CD4-positive, alpha-beta memory T cell (primary cell): ENCODE results near the gene GABPB2. TPM values are rescaled to one million over a fixed set of nuclear protein-coding genes. Genes with fewer than 3 reads are reported as not detected.

Source experiments
- polyA plus RNA-seq, 2 donors: library from polyadenylated mRNA; unstranded; fragments of 300-500 nt; fragmentation: Illumina TruSeq; gene quantifications; one replicate each; pipeline ENCODE4 v1.2.3, GENCODE V29; 2021
- total RNA-seq, 2 experiments: library from RNA; stranded (reverse); gene quantifications; one replicate each; pipeline ENCODE4 v1.2.3, GENCODE V29; 2021

Gene GABPB2
- total and polyA plus RNA-seq, 4 experiments from 2014 or later = 4.9 to 42.8 (median 25.5) TPM

Other genes with a start within 250 kb of the GABPB2 start
- 10 to 100 TPM; 36.6 to 37.7 TPM for gene ARNT, start 194.2 kb upstream of the GABPB2 start, total RNA-seq
- 10 to 100 TPM; 20.2 to 25.5 TPM for gene ARNT, start 194.2 kb upstream of the GABPB2 start, polyA plus RNA-seq
- gene CTXND2, start 183.6 kb upstream of the GABPB2 start, total RNA-seq = not detected
- not detected for gene CTXND2, start 183.6 kb upstream of the GABPB2 start, polyA plus RNA-seq
- 10 to 100 TPM; 71.4 to 72.6 TPM for gene SETDB1, start 144.4 kb upstream of the GABPB2 start, total RNA-seq
- gene SETDB1, start 144.4 kb upstream of the GABPB2 start, polyA plus RNA-seq = 10 to 100 TPM in 1 of 2 donors, 1 to 10 TPM in 1; 9.8 to 14.2 TPM
- 100 to 1,000 TPM; 145 to 149 TPM for gene CERS2, start 95.9 kb upstream of the GABPB2 start, total RNA-seq
- gene CERS2, start 95.9 kb upstream of the GABPB2 start, polyA plus RNA-seq = 100 to 1,000 TPM; 184 to 206 TPM
- under 1 TPM in 1 of 2 experiments, not detected in 1; 0.17 TPM for gene ANXA9, start 88.5 kb upstream of the GABPB2 start, total RNA-seq
- under 1 TPM; 0.23 to 0.33 TPM for gene ANXA9, start 88.5 kb upstream of the GABPB2 start, polyA plus RNA-seq
- 10 to 100 TPM; 31.4 to 32.1 TPM for gene MINDY1, start 63.9 kb upstream of the GABPB2 start, total RNA-seq
- 10 to 100 TPM in 1 of 2 donors, 1 to 10 TPM in 1; 6.5 to 17.6 TPM for gene MINDY1, start 63.9 kb upstream of the GABPB2 start, polyA plus RNA-seq
- 10 to 100 TPM; 35.0 to 38.9 TPM for gene PRUNE1, start 62.3 kb upstream of the GABPB2 start, total RNA-seq
- gene PRUNE1, start 62.3 kb upstream of the GABPB2 start, polyA plus RNA-seq = 10 to 100 TPM; 52.6 to 59.0 TPM
- gene BNIPL, start 34.2 kb upstream of the GABPB2 start, total RNA-seq = 1 to 10 TPM; 4.6 to 8.3 TPM
- not detected for gene BNIPL, start 34.2 kb upstream of the GABPB2 start, polyA plus RNA-seq
- 1 to 10 TPM; 2.4 to 3.5 TPM for gene C1orf56, start 23.0 kb upstream of the GABPB2 start, total RNA-seq
- gene C1orf56, start 23.0 kb upstream of the GABPB2 start, polyA plus RNA-seq = 1 to 10 TPM; 1.4 to 3.6 TPM
- gene CDC42SE1, start 11.1 kb upstream of the GABPB2 start, total RNA-seq = 100 to 1,000 TPM; 478 to 483 TPM
- 100 to 1,000 TPM in 1 of 2 donors, 10 to 100 TPM in 1; 66.2 to 100 TPM for gene CDC42SE1, start 11.1 kb upstream of the GABPB2 start, polyA plus RNA-seq
- 1 to 10 TPM; 4.5 to 4.9 TPM for gene MLLT11, start 10.4 kb upstream of the GABPB2 start, total RNA-seq
- gene MLLT11, start 10.4 kb upstream of the GABPB2 start, polyA plus RNA-seq = 1 to 10 TPM; 3.6 to 3.9 TPM
- 1 to 10 TPM; 7.6 to 8.2 TPM for gene SEMA6C, start 75.9 kb downstream of the GABPB2 start, total RNA-seq
- gene SEMA6C, start 75.9 kb downstream of the GABPB2 start, polyA plus RNA-seq = 1 to 10 TPM in 1 of 2 donors, under 1 TPM in 1; 0.54 to 2.1 TPM
- 10 to 100 TPM; 45.9 to 49.7 TPM for gene TNFAIP8L2, start 85.9 kb downstream of the GABPB2 start, total RNA-seq
- gene TNFAIP8L2, start 85.9 kb downstream of the GABPB2 start, polyA plus RNA-seq = 10 to 100 TPM; 10.8 to 42.3 TPM
- gene LYSMD1, start 95.1 kb downstream of the GABPB2 start, total RNA-seq = 1 to 10 TPM; 1.0 to 1.3 TPM
- under 1 TPM in 1 of 2 donors, not detected in 1; 0.59 TPM for gene LYSMD1, start 95.1 kb downstream of the GABPB2 start, polyA plus RNA-seq
- 10 to 100 TPM; 57.4 to 61.4 TPM for gene SCNM1, start 95.4 kb downstream of the GABPB2 start, total RNA-seq
- gene SCNM1, start 95.4 kb downstream of the GABPB2 start, polyA plus RNA-seq = 10 to 100 TPM; 76.5 to 80.9 TPM
- gene TMOD4, start 105.2 kb downstream of the GABPB2 start, total RNA-seq = 1 to 10 TPM; 6.4 TPM
- gene TMOD4, start 105.2 kb downstream of the GABPB2 start, polyA plus RNA-seq = not detected
- gene VPS72, start 119.4 kb downstream of the GABPB2 start, total RNA-seq = 10 to 100 TPM; 68.1 to 68.4 TPM
- 100 to 1,000 TPM in 1 of 2 donors, 10 to 100 TPM in 1; 80.6 to 102 TPM for gene VPS72, start 119.4 kb downstream of the GABPB2 start, polyA plus RNA-seq
- gene PIP5K1A, start 127.8 kb downstream of the GABPB2 start, total RNA-seq = 10 to 100 TPM; 50.8 to 53.1 TPM
- gene PIP5K1A, start 127.8 kb downstream of the GABPB2 start, polyA plus RNA-seq = 10 to 100 TPM; 13.7 to 16.2 TPM
- 100 to 1,000 TPM; 143 to 151 TPM for gene PSMD4, start 184.0 kb downstream of the GABPB2 start, total RNA-seq
- 100 to 1,000 TPM; 242 to 380 TPM for gene PSMD4, start 184.0 kb downstream of the GABPB2 start, polyA plus RNA-seq
- gene ZNF687, start 211.5 kb downstream of the GABPB2 start, total RNA-seq = 10 to 100 TPM; 39.2 to 39.3 TPM
- gene ZNF687, start 211.5 kb downstream of the GABPB2 start, polyA plus RNA-seq = 1 to 10 TPM in 1 of 2 donors, under 1 TPM in 1; 0.36 to 1.3 TPM